ENCODE data around the gene NOC3L. TPM values are rescaled to one million over a fixed set of nuclear protein-coding genes. Genes with fewer than 3 reads are reported as not detected.
A peak's percentile ranks its signal among the peaks of the same experiment; 100 is the strongest.

NOC3L gene
- total RNA-seq, 1 experiment from 2014 or later: 21.8 TPM

GRCh38 chr10:94293354-94293753 lies 69.4 kb downstream of the NOC3L start:
- CTCF ChIA-PET: no interaction called here
- intact Hi-C loops (cut with micrococcal nuclease; ENCODE audit: unreplicated experiment): no loop called here

GRCh38 chr10:94292434-94293090 lies 70.2 kb downstream of the NOC3L start:
- no TSS peak for BruUV-seq (replicated peaks)
- CTCF ChIA-PET: no interaction called here
- Mint-ChIP-seq H3K36me3 (ENCODE audit: insufficient read depth, unreplicated experiment) (no peaks in the 10 kb centered on the region), H3K9me3 (ENCODE audit: low read depth, unreplicated experiment) (no peaks in the 10 kb centered on the region), H3K27ac (ENCODE audit: unreplicated experiment) (no peak overlapping the region), H3K4me3 (ENCODE audit: low read depth, unreplicated experiment) (no peak overlapping the region), H3K4me1 (ENCODE audit: low read depth, unreplicated experiment) (no peaks in the 10 kb centered on the region), H3K27me3 (ENCODE audit: unreplicated experiment) (peaks cover 35% of the 10 kb centered on the region)
- DNase-seq: peak; percentile 14
- intact Hi-C loops (cut with micrococcal nuclease; ENCODE audit: unreplicated experiment): no loop called here
- no peak for TF ChIP-seq CTCF (IDR thresholded peaks at IDR 0.05; ENCODE audit: unreplicated experiment)

More at GRCh38 chr10:94293354-94293753, 69.4 kb downstream of the NOC3L start:
- Mint-ChIP-seq H3K36me3 (ENCODE audit: insufficient read depth, unreplicated experiment) (no peaks in the 10 kb centered on the region), H3K4me1 (ENCODE audit: low read depth, unreplicated experiment) (no peaks in the 10 kb centered on the region), H3K4me3 (ENCODE audit: low read depth, unreplicated experiment) (no peak overlapping the region), H3K9me3 (ENCODE audit: low read depth, unreplicated experiment) (no peaks in the 10 kb centered on the region), H3K27ac (ENCODE audit: unreplicated experiment) (no peak overlapping the region), H3K27me3 (ENCODE audit: unreplicated experiment) (peaks cover 40% of the 10 kb centered on the region)
- no TSS peak for BruUV-seq (replicated peaks)
- TF ChIP-seq CTCF (IDR thresholded peaks at IDR 0.05; ENCODE audit: unreplicated experiment): no peak
- no peak for DNase-seq

- Mint-ChIP-seq H3K4me3 (ENCODE audit: low read depth, unreplicated experiment) (no peak overlapping the region), H3K9me3 (ENCODE audit: low read depth, unreplicated experiment) (no peaks in the 10 kb centered on the region), H3K27me3 (ENCODE audit: unreplicated experiment) (peaks cover 24% of the 10 kb centered on the region), H3K4me1 (ENCODE audit: low read depth, unreplicated experiment) (no peaks in the 10 kb centered on the region), H3K36me3 (ENCODE audit: insufficient read depth, unreplicated experiment) (no peaks in the 10 kb centered on the region), H3K27ac (ENCODE audit: unreplicated experiment) (no peak overlapping the region)
- no TSS peak for BruUV-seq (replicated peaks)
- TF ChIP-seq CTCF (IDR thresholded peaks at IDR 0.05; ENCODE audit: unreplicated experiment): no peak
- CTCF ChIA-PET: no interaction called here
- intact Hi-C loops (cut with micrococcal nuclease; ENCODE audit: unreplicated experiment): no loop called here
- no peak for DNase-seq
These were observed 74.2 kb downstream of the NOC3L start for GRCh38 chr10:94288361-94289101.

- CTCF ChIA-PET: no interaction called here
- H3K4me3 Mint-ChIP-seq (ENCODE audit: low read depth, unreplicated experiment): no peak overlapping the region
- no peak for TF ChIP-seq CTCF (IDR thresholded peaks at IDR 0.05; ENCODE audit: unreplicated experiment)
- intact Hi-C loops (cut with micrococcal nuclease; ENCODE audit: unreplicated experiment): no loop called here
- peaks cover 25% of the 10 kb centered on the region for H3K27me3 Mint-ChIP-seq (ENCODE audit: unreplicated experiment)
- H3K27ac Mint-ChIP-seq (ENCODE audit: unreplicated experiment): no peak overlapping the region
- no TSS peak for BruUV-seq (replicated peaks)
- H3K36me3 Mint-ChIP-seq (ENCODE audit: insufficient read depth, unreplicated experiment): no peaks in the 10 kb centered on the region
- no peaks in the 10 kb centered on the region for H3K4me1 Mint-ChIP-seq (ENCODE audit: low read depth, unreplicated experiment)
- no peak for DNase-seq
- no peaks in the 10 kb centered on the region for H3K9me3 Mint-ChIP-seq (ENCODE audit: low read depth, unreplicated experiment)
These were observed 75.4 kb downstream of the NOC3L start for GRCh38 chr10:94287336-94287735.
